CD14-positive monocyte (primary cell): ENCODE measurements around the gene DTNB. TPM values are rescaled to one million over a fixed set of nuclear protein-coding genes. Genes with fewer than 3 reads are reported as not detected.

Experiments
- DNase-seq, 3 donors: peaks; one replicate each; pipeline ENCODE4 v3.0.0-alpha.2; 2011 to 2022
- H2AFZ ChIP-seq: 2 replicates; pipeline ENCODE4 v1.6.0; 2012; ENCODE audit warnings: mild to moderate bottlenecking, low read depth, low read length, inconsistent platforms; ENCODE audit not compliant: insufficient read depth, poor library complexity, severe bottlenecking
- H3K27ac ChIP-seq, 2 donors: 1 replicate in 1 of 2; 2 replicates in 1 of 2; pipeline ENCODE4 v1.5.1; 2012 to 2013; ENCODE audit warnings: low read length in 2 of 2, control low read depth in 1 of 2, inconsistent platforms in 1 of 2, low read depth in 1 of 2, mild to moderate bottlenecking in 1 of 2
- H3K27me3 ChIP-seq, 2 donors: one replicate each; pipeline versions ENCODE4 v1.6.0 to v1.6.1; 2011 to 2013; ENCODE audit warnings: low read length in 2 of 2; ENCODE audit not compliant: control insufficient read depth in 2 of 2, insufficient read depth in 2 of 2
- H3K36me3 ChIP-seq, 2 donors: replicated peaks in 1 of 2; 1 replicate in 1 of 2; 2 replicates in 1 of 2; pipeline versions ENCODE4 v1.5.1 to v1.6.1; 2012 to 2013; ENCODE audit warnings: low read length in 2 of 2, control low read depth in 1 of 2, inconsistent platforms in 1 of 2, mild to moderate bottlenecking in 1 of 2; ENCODE audit not compliant: insufficient read depth in 2 of 2, control insufficient read depth in 1 of 2
- H3K4me1 ChIP-seq, 2 donors: 1 replicate in 1 of 2; 2 replicates in 1 of 2; pipeline versions ENCODE4 v1.5.1 to v1.6.1; 2012 to 2013; ENCODE audit warnings: low read length in 2 of 2, control low read depth in 1 of 2, inconsistent platforms in 1 of 2, mild to moderate bottlenecking in 1 of 2, moderate library complexity in 1 of 2; ENCODE audit not compliant: insufficient read depth in 2 of 2, control insufficient read depth in 1 of 2
- H3K4me2 ChIP-seq: replicated peaks from 2 replicates; pipeline ENCODE3; 2012; ENCODE audit warnings: low read length, moderate library complexity, mild to moderate bottlenecking; ENCODE audit not compliant: poor library complexity, severe bottlenecking; ENCODE audit errors: extremely low read depth
- H3K4me3 ChIP-seq, 3 experiments: fragments of 200-600 bp in 1 of 3; sonication (generic) in 1 of 3; replicated peaks in 1 of 3; 1 replicate in 2 of 3; 2 replicates in 1 of 3; pipeline ENCODE4 v1.5.1; 2011 to 2013; ENCODE audit warnings: low read length in 3 of 3, mild to moderate bottlenecking in 3 of 3, control low read depth in 2 of 3, low read depth in 2 of 3, inconsistent platforms in 1 of 3, moderate library complexity in 1 of 3
- H3K79me2 ChIP-seq: 2 replicates; pipeline ENCODE4 v1.6.0; 2012; ENCODE audit warnings: mild to moderate bottlenecking, control low read depth, inconsistent platforms, low read length, moderate library complexity; ENCODE audit not compliant: insufficient read depth
- H3K9ac ChIP-seq: 2 replicates; pipeline ENCODE4 v1.6.0; 2017; ENCODE audit warnings: low read length, mild to moderate bottlenecking; ENCODE audit not compliant: insufficient read depth, poor library complexity, severe bottlenecking
- H3K9me3 ChIP-seq, 2 donors: replicated peaks in 1 of 2; 1 replicate in 1 of 2; 2 replicates in 1 of 2; pipeline versions ENCODE4 v1.5.1 to v1.6.1; 2012 to 2013; ENCODE audit warnings: low read length in 2 of 2, control low read depth in 1 of 2; ENCODE audit not compliant: control insufficient read depth in 1 of 2, insufficient read depth in 1 of 2
- H4K20me1 ChIP-seq: 2 replicates; pipeline ENCODE4 v1.6.0; 2012; ENCODE audit warnings: mild to moderate bottlenecking, low read length, control low read depth, moderate library complexity; ENCODE audit not compliant: insufficient read depth
- H3K27ac Mint-ChIP-seq, 7 donors: one replicate each; pipeline ENCODE4 v1.8.0; 2020; ENCODE audit warnings: mild to moderate bottlenecking in 7 of 7, mixed read lengths in 7 of 7, moderate library complexity in 6 of 7, inconsistent platforms in 2 of 7
- H3K27me3 Mint-ChIP-seq, 3 donors: one replicate each; pipeline ENCODE4 v1.8.0; 2021 to 2022; ENCODE audit warnings: low read depth in 3 of 3, mild to moderate bottlenecking in 3 of 3, mixed read lengths in 3 of 3, moderate library complexity in 3 of 3, inconsistent platforms in 1 of 3
- H3K36me3 Mint-ChIP-seq, 2 donors: one replicate each; pipeline ENCODE4 v1.8.0; 2020; ENCODE audit warnings: mixed read lengths in 2 of 2, inconsistent platforms in 1 of 2, mild to moderate bottlenecking in 1 of 2
- H3K4me1 Mint-ChIP-seq: one replicate; pipeline ENCODE4 v1.8.0; 2020; ENCODE audit warnings: mild to moderate bottlenecking, mixed read lengths
- H3K4me3 Mint-ChIP-seq, 2 donors: one replicate each; pipeline ENCODE4 v1.8.0; 2020; ENCODE audit warnings: mild to moderate bottlenecking in 2 of 2, mixed read lengths in 2 of 2, moderate library complexity in 1 of 2
- H3K9me3 Mint-ChIP-seq, 7 donors: one replicate each; pipeline ENCODE4 v1.8.0; 2020 to 2022; ENCODE audit warnings: mixed read lengths in 7 of 7, mild to moderate bottlenecking in 6 of 7, moderate library complexity in 6 of 7, inconsistent platforms in 2 of 7
- CTCF ChIP-seq: fragments of 200-600 bp; IDR thresholded peaks from one replicate; pipeline ENCODE4 v1.8.0; 2022; ENCODE audit warnings: antibody characterized with exemption, mild to moderate bottlenecking
- WGBS: methylation state at CpG from one replicate; pipeline ENCODE4 v1.1.5; 2013; ENCODE audit warnings: missing lambda C conversion rate; ENCODE audit not compliant: insufficient coverage; 5-methylcytosine and 5-hydroxymethylcytosine counted together
- intact Hi-C, 2 donors: fragments of 100-400 bp; cut with micrococcal nuclease; formaldehyde crosslinking; loops; one replicate each; pipeline versions ENCODE4 v1.15.0 to v1.15.1; 2023
- polyA plus RNA-seq, 3 donors: library from polyadenylated mRNA; depleted of rRNA in 1 of 3; unstranded in 2 of 3; stranded (reverse) in 1 of 3; fragments of 300-500 nt in 2 of 3; fragments of >200 nt in 1 of 3; fragmentation: Illumina TruSeq in 2 of 3; gene quantifications; 1 replicate in 2 of 3; 2 replicates in 1 of 3; pipeline ENCODE4 v1.2.3, GENCODE V29; 2012 to 2021

The DTNB gene
- polyA plus RNA-seq, 3 donors = 3.0 to 4.2 (median 3.3) TPM

DNA sequence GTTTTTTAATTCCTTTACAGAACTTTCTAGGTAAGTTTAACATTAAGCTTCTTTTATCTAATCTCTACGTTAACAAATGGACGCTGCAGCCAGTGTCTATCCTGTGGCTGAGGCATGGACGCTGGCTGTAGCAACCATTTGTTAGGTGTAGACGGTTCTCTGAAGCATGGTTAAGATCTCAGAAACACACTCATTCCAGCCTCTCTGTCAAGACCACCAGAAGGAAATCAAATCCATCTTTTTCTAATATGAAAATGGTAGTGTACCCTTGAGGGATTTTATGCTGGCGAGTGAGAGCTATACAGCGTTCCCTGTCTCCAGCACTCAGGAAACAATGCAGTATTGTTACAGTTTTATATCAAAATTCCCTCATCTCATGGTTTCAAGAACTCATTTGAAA lies 78.0 kb downstream of the DTNB start:
- intact Hi-C loops = no loop called here
- Histone ChIP-seq H3K79me2 (no peaks in the 10 kb centered on the region), H2AFZ (no peak overlapping the region), H4K20me1 (no peaks in the 10 kb centered on the region), H3K27me3 (no peaks in the 10 kb centered on the region), H3K9ac (no peak overlapping the region), H3K27ac (no peak overlapping the region), H3K4me2 (no peak overlapping the region), H3K36me3 (no peaks in the 10 kb centered on the region), H3K9me3 (no peaks in the 10 kb centered on the region), H3K4me1 (peaks cover 14 to 30% of the 10 kb centered on the region in 2 donors), H3K4me3 (no peak overlapping the region)
- peaks cover 28% of the 10 kb centered on the region for H3K4me1 Mint-ChIP-seq
- DNase-seq = no peak
- no peak for TF ChIP-seq CTCF
- H3K27me3 Mint-ChIP-seq = peaks cover 0 to 2% (median 1%) of the 10 kb centered on the region in 3 donors
- H3K36me3 Mint-ChIP-seq = peaks cover 2 to 5% of the 10 kb centered on the region in 2 donors
- no CpG with 5 or more reads among the region's 6 CpGs for WGBS
- no peak overlapping the region for H3K27ac Mint-ChIP-seq
- H3K4me3 Mint-ChIP-seq = no peak overlapping the region
- peaks cover 0 to 3% (median 0%) of the 10 kb centered on the region in 7 donors for H3K9me3 Mint-ChIP-seq

DNA sequence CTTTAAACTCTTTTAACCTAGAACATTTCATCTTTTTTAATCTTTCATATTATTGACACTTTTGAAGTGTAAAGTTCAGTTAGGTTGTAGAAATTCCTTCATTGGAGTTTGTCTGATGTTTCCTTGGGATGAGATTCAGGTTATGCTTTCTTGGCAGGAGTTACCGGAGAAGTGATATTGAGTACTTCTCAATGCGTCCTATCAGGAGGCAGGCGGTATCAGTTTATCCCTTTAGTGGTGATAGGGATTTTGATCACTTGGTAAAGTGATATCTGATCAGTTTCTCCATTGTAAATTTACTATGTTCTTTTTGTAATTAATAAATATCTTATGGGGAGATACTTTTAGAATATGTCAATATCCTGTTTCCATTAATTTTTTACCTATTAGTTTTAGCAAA lies 78.4 kb downstream of the DTNB start:
- no peak overlapping the region for H3K27ac Mint-ChIP-seq
- no peaks in the 10 kb centered on the region for H3K27me3 ChIP-seq
- H3K4me3 Mint-ChIP-seq = no peak overlapping the region
- no peaks in the 10 kb centered on the region for H3K9me3 ChIP-seq
- H3K27me3 Mint-ChIP-seq = peaks cover 0 to 2% (median 1%) of the 10 kb centered on the region in 3 donors
- peaks cover 2 to 5% of the 10 kb centered on the region in 2 donors for H3K36me3 Mint-ChIP-seq
- no peak for DNase-seq
- no peak for TF ChIP-seq CTCF
- H3K4me3 ChIP-seq = no peak overlapping the region
- WGBS = 80% methylated on average over 1 of the region's 3 CpGs
- peaks cover 18 to 34% of the 10 kb centered on the region in 2 donors for H3K4me1 ChIP-seq
- no peak overlapping the region for H3K4me2 ChIP-seq
- H4K20me1 ChIP-seq = no peaks in the 10 kb centered on the region
- no peaks in the 10 kb centered on the region for H3K36me3 ChIP-seq
- no peak overlapping the region for H3K9ac ChIP-seq
- intact Hi-C loops = no loop called here
- H3K9me3 Mint-ChIP-seq = peaks cover 0 to 4% (median 0%) of the 10 kb centered on the region in 7 donors
- no peak overlapping the region for H2AFZ ChIP-seq
- H3K4me1 Mint-ChIP-seq = peaks cover 32% of the 10 kb centered on the region
- H3K79me2 ChIP-seq = no peaks in the 10 kb centered on the region
- H3K27ac ChIP-seq = no peak overlapping the region
